DOHH2 (cell line): ENCODE results near the gene SCAMP1.

ENCODE experiments used
- H3F3A ChIP-seq: fragments of 200-600 bp; sonication (generic), shearing (Covaris generic); 2 replicates; pipeline ENCODE4 v1.6.0; 2016; ENCODE audit warnings: antibody characterized with exemption, mild to moderate bottlenecking; ENCODE audit not compliant: control insufficient read depth, insufficient read depth
- H3K27ac ChIP-seq: fragments of 200-600 bp; sonication (generic); 2 replicates; pipeline ENCODE4 v1.5.1; 2014; ENCODE audit warnings: low read depth, mild to moderate bottlenecking, low read length, moderate library complexity
- H3K27me3 ChIP-seq: fragments of 200-600 bp; sonication (generic); 2 replicates; pipeline ENCODE4 v1.6.1; 2014; ENCODE audit warnings: mild to moderate bottlenecking, low read length, mixed read lengths; ENCODE audit not compliant: control insufficient read depth
- H3K36me3 ChIP-seq: fragments of 200-600 bp; sonication (generic); 2 replicates; pipeline ENCODE4 v1.6.1; 2014; ENCODE audit warnings: mild to moderate bottlenecking, low read length, moderate library complexity, mixed read lengths; ENCODE audit not compliant: control insufficient read depth
- H3K4me1 ChIP-seq: fragments of 200-600 bp; sonication (generic); 2 replicates; pipeline ENCODE4 v1.6.1; 2014; ENCODE audit warnings: mild to moderate bottlenecking, low read length, mixed read lengths; ENCODE audit not compliant: control insufficient read depth
- H3K4me2 ChIP-seq: fragments of 200-600 bp; sonication (generic); 2 replicates; pipeline ENCODE4 v1.6.0; 2014; ENCODE audit warnings: mild to moderate bottlenecking, low read length, moderate library complexity
- H3K4me3 ChIP-seq: fragments of 200-600 bp; sonication (generic); 2 replicates; pipeline ENCODE4 v1.5.1; 2014; ENCODE audit warnings: mild to moderate bottlenecking, low read length, mixed read lengths
- H3K79me2 ChIP-seq: fragments of 200-600 bp; sonication (generic); 2 replicates; pipeline ENCODE4 v1.6.1; 2014; ENCODE audit warnings: mild to moderate bottlenecking, low read length, mixed read lengths; ENCODE audit not compliant: control insufficient read depth
- H3K9me2 ChIP-seq: fragments of 200-600 bp; sonication (generic); replicated peaks from 2 replicates; pipeline ENCODE4 v1.6.1; 2014; ENCODE audit warnings: mild to moderate bottlenecking, low read length, mixed read lengths; ENCODE audit not compliant: control insufficient read depth
- H3K9me3 ChIP-seq: fragments of 200-600 bp; sonication (generic); 2 replicates; pipeline ENCODE4 v1.6.1; 2014; ENCODE audit warnings: antibody characterized with exemption, low read length, mixed read lengths; ENCODE audit not compliant: control insufficient read depth, insufficient read depth
- H4K20me1 ChIP-seq: fragments of 200-600 bp; sonication (generic); 2 replicates; pipeline ENCODE4 v1.6.0; 2014; ENCODE audit warnings: low read depth, mild to moderate bottlenecking, antibody characterized with exemption, low read length, moderate library complexity; ENCODE audit not compliant: control insufficient read depth, insufficient read depth
- EZH2phosphoT487 ChIP-seq: fragments of 200-600 bp; sonication (generic); IDR thresholded peaks from 2 replicates; pipeline ENCODE4 v1.6.1; 2017; ENCODE audit warnings: borderline replicate concordance, mild to moderate bottlenecking, antibody characterized with exemption, low read length, moderate library complexity, mixed read lengths
- TF ChIP-seq, protein P1 (sequence below): fragments of 200-600 bp; sonication (generic); IDR thresholded peaks from one replicate; pipeline ENCODE4 v1.5.1; 2014; ENCODE audit warnings: antibody characterized with exemption, mild to moderate bottlenecking, low read depth, low read length; ENCODE audit not compliant: poor library complexity, severe bottlenecking

SCAMP1 gene

DNA sequence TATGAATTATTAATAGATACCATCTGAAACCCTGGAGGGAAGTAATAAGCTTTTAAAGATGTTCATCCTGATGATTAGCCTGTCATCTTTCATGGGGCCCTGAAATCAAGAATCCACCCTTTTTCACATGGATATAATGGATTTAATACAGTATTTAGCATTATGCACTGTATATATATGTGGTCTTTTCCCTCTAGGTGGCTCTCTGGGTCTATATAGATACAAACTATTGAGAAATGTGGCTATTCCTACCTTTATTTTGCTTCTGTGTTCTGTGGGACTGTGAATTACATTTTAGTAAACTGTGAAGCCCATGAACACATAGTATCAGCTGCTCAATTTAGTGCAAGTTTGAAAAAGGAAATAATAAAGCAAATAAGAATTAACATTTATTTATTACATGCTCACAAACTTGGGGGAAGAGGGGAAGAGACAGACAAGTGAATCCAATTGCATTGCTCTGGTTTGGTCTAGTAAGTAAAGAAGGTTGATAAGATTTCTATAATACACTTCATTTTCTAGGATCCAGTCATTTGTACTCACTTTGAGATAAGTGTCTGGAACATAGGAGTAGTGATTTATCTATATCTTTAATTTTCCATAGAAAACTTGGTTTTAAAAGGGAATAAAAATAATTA, 112.2 kb downstream of the SCAMP1 start:
- Histone ChIP-seq H3K4me3 (no peak overlapping the region), H3K9me2 (no peaks in the 10 kb centered on the region), H3K27me3 (no peaks in the 10 kb centered on the region), H3K36me3 (0 out of 2 replicates have a peak, but pooled peaks cover 12% of the 10 kb centered on the region), H3K27ac (no peak overlapping the region), H3K4me2 (no peak overlapping the region), H4K20me1 (0 out of 2 replicates have a peak, but pooled peaks cover 3% of the 10 kb centered on the region), H3K4me1 (no peaks in the 10 kb centered on the region), H3K9me3 (no peaks in the 10 kb centered on the region), H3K79me2 (no peaks in the 10 kb centered on the region), H3F3A (no peaks in the 10 kb centered on the region)
- TF ChIP-seq EZH2phosphoT487, result no peak
- TF ChIP-seq, protein P1, sequence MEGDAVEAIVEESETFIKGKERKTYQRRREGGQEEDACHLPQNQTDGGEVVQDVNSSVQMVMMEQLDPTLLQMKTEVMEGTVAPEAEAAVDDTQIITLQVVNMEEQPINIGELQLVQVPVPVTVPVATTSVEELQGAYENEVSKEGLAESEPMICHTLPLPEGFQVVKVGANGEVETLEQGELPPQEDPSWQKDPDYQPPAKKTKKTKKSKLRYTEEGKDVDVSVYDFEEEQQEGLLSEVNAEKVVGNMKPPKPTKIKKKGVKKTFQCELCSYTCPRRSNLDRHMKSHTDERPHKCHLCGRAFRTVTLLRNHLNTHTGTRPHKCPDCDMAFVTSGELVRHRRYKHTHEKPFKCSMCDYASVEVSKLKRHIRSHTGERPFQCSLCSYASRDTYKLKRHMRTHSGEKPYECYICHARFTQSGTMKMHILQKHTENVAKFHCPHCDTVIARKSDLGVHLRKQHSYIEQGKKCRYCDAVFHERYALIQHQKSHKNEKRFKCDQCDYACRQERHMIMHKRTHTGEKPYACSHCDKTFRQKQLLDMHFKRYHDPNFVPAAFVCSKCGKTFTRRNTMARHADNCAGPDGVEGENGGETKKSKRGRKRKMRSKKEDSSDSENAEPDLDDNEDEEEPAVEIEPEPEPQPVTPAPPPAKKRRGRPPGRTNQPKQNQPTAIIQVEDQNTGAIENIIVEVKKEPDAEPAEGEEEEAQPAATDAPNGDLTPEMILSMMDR, result no peak

DNA sequence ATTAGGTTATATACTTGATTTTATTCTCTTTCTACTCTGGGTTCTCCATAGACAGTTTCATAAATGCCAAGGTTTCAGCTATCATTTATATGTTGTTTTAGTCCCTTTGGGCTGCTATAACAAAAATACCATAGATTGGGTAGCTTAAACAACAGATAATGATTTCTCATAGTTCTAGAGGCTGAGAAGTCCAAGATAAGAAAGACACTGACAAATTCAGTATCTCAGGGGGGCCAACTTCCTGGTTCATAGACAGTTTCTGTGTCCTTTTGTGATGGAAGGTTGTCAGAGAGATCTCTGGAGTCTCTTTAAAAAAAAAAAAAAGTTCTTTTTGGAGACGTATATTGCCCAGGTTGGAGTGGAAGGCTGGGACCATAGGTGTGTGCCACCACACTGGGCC, 113.3 kb downstream of the SCAMP1 start:
- Histone ChIP-seq H3K79me2 (no peaks in the 10 kb centered on the region), H3F3A (no peaks in the 10 kb centered on the region), H3K4me1 (no peaks in the 10 kb centered on the region), H4K20me1 (no peaks in the 10 kb centered on the region), H3K27ac (no peak overlapping the region), H3K4me2 (no peak overlapping the region), H3K27me3 (no peaks in the 10 kb centered on the region), H3K9me3 (no peaks in the 10 kb centered on the region), H3K4me3 (no peak overlapping the region), H3K9me2 (no peaks in the 10 kb centered on the region), H3K36me3 (0 out of 2 replicates have a peak, but pooled peaks cover 11% of the 10 kb centered on the region)
- TF ChIP-seq, protein P1, result no peak
- no peak for TF ChIP-seq EZH2phosphoT487

DNA sequence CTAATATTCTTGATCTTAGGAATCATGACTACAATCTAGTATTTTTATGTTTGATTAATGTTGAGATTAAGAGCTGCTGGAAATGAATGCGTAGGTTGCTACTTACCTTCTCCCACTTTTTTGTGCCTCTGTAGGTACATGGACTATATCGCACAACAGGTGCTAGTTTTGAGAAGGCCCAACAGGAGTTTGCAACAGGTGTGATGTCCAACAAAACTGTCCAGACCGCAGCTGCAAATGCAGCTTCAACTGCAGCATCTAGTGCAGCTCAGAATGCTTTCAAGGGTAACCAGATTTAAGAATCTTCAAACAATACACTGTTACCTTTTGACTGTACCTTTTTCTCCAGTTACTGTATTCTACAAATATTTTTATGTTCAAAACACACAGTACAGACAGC, 115.0 kb downstream of the SCAMP1 start:
- H3K9me2 ChIP-seq, result no peaks in the 10 kb centered on the region
- H3K27me3 ChIP-seq, result no peaks in the 10 kb centered on the region
- no peak overlapping the region for H3K27ac ChIP-seq
- H3K4me1 ChIP-seq, result no peaks in the 10 kb centered on the region
- H3K79me2 ChIP-seq, result no peaks in the 10 kb centered on the region
- H3K4me3 ChIP-seq, result no peak overlapping the region
- H3K9me3 ChIP-seq, result no peaks in the 10 kb centered on the region
- H3K4me2 ChIP-seq, result no peak overlapping the region
- no peaks in the 10 kb centered on the region for H3F3A ChIP-seq
- no peak for TF ChIP-seq EZH2phosphoT487
- H3K36me3 ChIP-seq, result 0 out of 2 replicates have a peak, but pooled peaks cover 7% of the 10 kb centered on the region
- H4K20me1 ChIP-seq, result no peaks in the 10 kb centered on the region

DNA sequence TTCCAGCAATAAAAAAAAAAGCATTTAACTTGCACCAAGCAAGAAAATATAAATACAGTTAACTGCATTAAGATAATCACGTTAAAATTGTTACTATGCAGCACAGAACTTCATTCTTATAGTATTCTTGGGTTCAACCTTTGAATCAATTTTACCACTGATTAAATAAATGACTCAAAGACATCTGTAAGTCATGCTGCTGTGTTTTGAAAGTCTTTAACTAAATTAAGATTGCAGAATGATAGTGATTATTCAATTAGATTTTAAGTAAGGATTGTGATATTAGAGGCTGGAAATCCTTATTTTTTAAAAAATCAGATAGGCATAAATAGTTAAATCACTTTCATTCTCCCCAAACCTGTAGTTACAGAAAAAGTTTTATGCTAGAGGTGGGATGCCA, 116.4 kb downstream of the SCAMP1 start:
- H3K4me2 ChIP-seq, result no peak overlapping the region
- no peaks in the 10 kb centered on the region for H3K79me2 ChIP-seq
- no peaks in the 10 kb centered on the region for H3K9me3 ChIP-seq
- H3K27me3 ChIP-seq, result no peaks in the 10 kb centered on the region
- H3K4me1 ChIP-seq, result no peaks in the 10 kb centered on the region
- H4K20me1 ChIP-seq, result no peaks in the 10 kb centered on the region
- TF ChIP-seq, protein P1, result no peak
- no peak for TF ChIP-seq EZH2phosphoT487
- H3K4me3 ChIP-seq, result no peak overlapping the region
- H3K36me3 ChIP-seq, result 0 out of 2 replicates have a peak, but pooled peaks cover 7% of the 10 kb centered on the region
- H3K27ac ChIP-seq, result no peak overlapping the region
- H3F3A ChIP-seq, result no peaks in the 10 kb centered on the region
- H3K9me2 ChIP-seq, result no peaks in the 10 kb centered on the region
